Endothelial cell of umbilical vein (primary cell): ENCODE results near the gene SDHA. TPM values are rescaled to one million over a fixed set of nuclear protein-coding genes. Genes with fewer than 3 reads are reported as not detected.
"Not testable (repeated sequence)": the region's sequence is repeated elsewhere in the genome, so short reads cannot be mapped to it uniquely, and the experiment has no call there.

ENCODE experiments used
- Bru-seq: library from RNA; stranded (reverse); fragments of 400-500 nt; gene quantifications from one replicate; lab custom pipeline; 2021; lab: Mats Ljungman, UMichigan
- BruChase-seq, 2 experiments: library from RNA; stranded (reverse); fragments of 400-500 nt; gene quantifications; one replicate each; lab custom pipeline; 2021; lab: Mats Ljungman, UMichigan
- BruUV-seq: library from RNA; stranded (reverse); fragments of 400-500 nt; replicated peaks from 2 replicates; lab custom pipeline; 2021; lab: Mats Ljungman, UMichigan
- CTCF ChIA-PET: fragments of 300-600, 350-600 bp; sonication (Branson Sonifier 250); formaldehyde crosslinking; loops from one replicate; lab custom pipeline; 2021; ENCODE audit warnings: antibody characterized with exemption, inconsistent platforms; lab: Charles Lee
- POLR2A ChIA-PET: fragments of 300-600, 350-600 bp; sonication (Branson Sonifier 250); formaldehyde crosslinking; loops from one replicate; lab custom pipeline; 2021; ENCODE audit warnings: antibody characterized with exemption, inconsistent platforms; lab: Charles Lee
- DNase-seq: peaks from one replicate; pipeline ENCODE4 v3.0.0-alpha.2; 2011; ENCODE audit warnings: low read depth, low spot score
- FAIRE-seq: peaks from 2 replicates; lab custom pipeline; 2011; peaks lifted over from hg19 to GRCh38; lab: Jason Lieb, UNC
- H2AFZ ChIP-seq: 2 replicates; pipeline ENCODE4 v1.6.0; 2012; ENCODE audit warnings: low read depth, low read length, control low read depth, inconsistent platforms
- H3K27ac ChIP-seq: 2 replicates; pipeline ENCODE4 v1.5.1; 2011; ENCODE audit warnings: low read depth, mild to moderate bottlenecking, control low read depth, low read length, moderate library complexity; ENCODE audit not compliant: insufficient read depth
- H3K27me3 ChIP-seq, 2 experiments: 2 replicates each; pipeline versions ENCODE4 v1.6.0 to v1.6.1; 2011; ENCODE audit warnings: low read length in 2 of 2, mixed read lengths in 1 of 2; ENCODE audit not compliant: control insufficient read depth in 2 of 2, insufficient read depth in 2 of 2
- H3K36me3 ChIP-seq, 2 experiments: 2 replicates in 1 of 2; 3 replicates in 1 of 2; pipeline ENCODE4 v1.5.1; 2011; ENCODE audit warnings: low read length in 2 of 2, mild to moderate bottlenecking in 1 of 2, moderate library complexity in 1 of 2; ENCODE audit not compliant: control insufficient read depth in 2 of 2, insufficient read depth in 2 of 2; ENCODE audit errors: extremely low read depth in 1 of 2
- H3K4me1 ChIP-seq: 3 replicates; pipeline ENCODE4 v1.5.1; 2011; ENCODE audit warnings: mild to moderate bottlenecking, low read length; ENCODE audit not compliant: control insufficient read depth, insufficient read depth; ENCODE audit errors: extremely low read depth
- H3K4me2 ChIP-seq: 2 replicates; pipeline ENCODE4 v1.6.1; 2011; ENCODE audit warnings: low read length, control low read depth, mixed read lengths; ENCODE audit not compliant: insufficient read depth
- H3K4me3 ChIP-seq, 3 experiments: fragments of 200-600 bp in 1 of 3; sonication (generic), shearing (Covaris generic) in 1 of 3; replicated peaks in 1 of 3; 2 replicates each; pipeline ENCODE4 v1.5.1; 2011 to 2016; ENCODE audit warnings: control low read depth in 3 of 3, low read length in 3 of 3, mild to moderate bottlenecking in 2 of 3, inconsistent platforms in 1 of 3, low read depth in 1 of 3, moderate library complexity in 1 of 3; ENCODE audit not compliant: insufficient read depth in 1 of 3
- H3K79me2 ChIP-seq: 2 replicates; pipeline ENCODE4 v1.6.0; 2012; ENCODE audit warnings: low read length, inconsistent platforms; ENCODE audit not compliant: control insufficient read depth, insufficient read depth
- H3K9ac ChIP-seq: replicated peaks from 2 replicates; pipeline ENCODE3; 2011; ENCODE audit warnings: low read length, control low read depth; ENCODE audit not compliant: insufficient read depth; ENCODE audit errors: extremely low read depth
- H3K9me1 ChIP-seq: replicated peaks from 3 replicates; pipeline ENCODE4 v1.6.0; 2011; ENCODE audit warnings: mild to moderate bottlenecking, low read length; ENCODE audit not compliant: control insufficient read depth, insufficient read depth; ENCODE audit errors: extremely low read depth
- H3K9me3 ChIP-seq: replicated peaks from 2 replicates; pipeline ENCODE4 v1.5.1; 2012; ENCODE audit warnings: low read length, inconsistent platforms; ENCODE audit not compliant: control insufficient read depth, insufficient read depth
- H4K20me1 ChIP-seq: replicated peaks from 2 replicates; pipeline ENCODE3; 2011; ENCODE audit warnings: mild to moderate bottlenecking, low read length; ENCODE audit not compliant: control insufficient read depth, insufficient read depth; ENCODE audit errors: extremely low read depth
- CTCF ChIP-seq, 2 donors: IDR thresholded peaks; 1 replicate in 1 of 2; 2 replicates in 1 of 2; pipeline ENCODE4 v1.5.1; 2011; ENCODE audit warnings: low read length in 2 of 2, mild to moderate bottlenecking in 2 of 2, moderate library complexity in 2 of 2, control low read depth in 1 of 2, inconsistent platforms in 1 of 2, low read depth in 1 of 2; ENCODE audit not compliant: insufficient read depth in 1 of 2; ENCODE audit errors: extremely low read depth in 1 of 2
- GATA2 ChIP-seq: IDR thresholded peaks from 2 replicates; pipeline ENCODE4 v1.7.0; 2011; ENCODE audit warnings: low read depth, mild to moderate bottlenecking, moderate library complexity, mixed read lengths, low read length; ENCODE audit not compliant: insufficient read length, insufficient read depth
- POLR2A ChIP-seq: IDR thresholded peaks from 2 replicates; pipeline ENCODE4 v1.6.1; 2012; ENCODE audit warnings: low read depth, mild to moderate bottlenecking, control low read depth, low read length
- POLR2AphosphoS5 ChIP-seq: IDR thresholded peaks from 2 replicates; pipeline ENCODE4 v1.6.1; 2012; ENCODE audit warnings: low read depth, mild to moderate bottlenecking, control low read depth, low read length, moderate library complexity; ENCODE audit not compliant: insufficient read depth
- dilution Hi-C: fragments of 300-500 bp; cut with MboI; formaldehyde crosslinking; loops from one replicate; pipeline ENCODE4 v1.15.0; 2019; ENCODE audit warnings: low sequenced_read_pairs; ENCODE audit not compliant: extremely low pct_ligation_motif_present
- intact Hi-C: fragments of 100-400 bp; cut with micrococcal nuclease; formaldehyde crosslinking; loops from one replicate; pipeline ENCODE4 v1.10.0; 2022
- long read RNA-seq: library from polyadenylated mRNA; stranded (forward); transcript quantifications from one replicate; pipeline ENCODE4 v2.0.0, GENCODE V29; 2021
- polyA minus RNA-seq, 3 experiments: library from RNA; depleted of rRNA, polyadenylated mRNA; stranded (reverse); fragments of >200 nt; gene quantifications; 1 replicate in 1 of 3; 2 replicates in 2 of 3; pipeline ENCODE4 v1.2.3, GENCODE V29; 2011
- polyA plus RNA-seq, 4 experiments: library from polyadenylated mRNA; depleted of rRNA in 3 of 4; stranded (reverse) in 3 of 4; unstranded in 1 of 4; fragments of >200 nt; gene quantifications; 2 replicates each; pipeline versions ENCODE4 v1.2.1 to v1.2.3, GENCODE V29; 2011 to 2012; ENCODE audit warnings: missing spikeins in 1 of 4
- total RNA-seq: library from RNA; stranded (reverse); gene quantifications from 2 replicates; pipeline ENCODE4 v1.2.3, GENCODE V29; 2021

The SDHA gene
- total RNA-seq (142 and 153 TPM in 2 replicates), polyA plus RNA-seq (97.0 and 121 TPM in 2 replicates), polyA minus RNA-seq (273 and 275 TPM in 2 replicates), Bru-seq, nascent RNA (percentile 83 among the genes with signal in this experiment), BruChase-seq, experiment 1, labeled RNA remaining after a 6-hour chase (percentile 83 among the genes with signal in this experiment), BruChase-seq, experiment 2, labeled RNA remaining after a 2-hour chase (percentile 79 among the genes with signal in this experiment)
- 87.2 and 103 TPM in 2 replicates for polyA plus RNA-seq (2011; cell fraction: cytosol; rRNA removed)
- polyA plus RNA-seq (2011; cell fraction: nucleus; rRNA removed) = 131 and 141 TPM in 2 replicates
- polyA plus RNA-seq (2012) = 179 and 191 TPM in 2 replicates
- polyA minus RNA-seq (2011; cell fraction: cytosol; rRNA and poly(A)+ RNA removed) = 203 TPM
- polyA minus RNA-seq (2011; cell fraction: nucleus; rRNA and poly(A)+ RNA removed) = 149 and 158 TPM in 2 replicates
- long read RNA-seq, transcript SDHA-204 (13 exons, 2,067 nt) = minor isoform, 11 of 383 reads
- long read RNA-seq, transcript SDHA-201 (15 exons, 2,390 nt) = major isoform, 320 of 383 reads
- long read RNA-seq, partial matches to known transcripts = 24 of 383 reads
- long read RNA-seq, other reads (novel, unspliced or antisense) = 22 of 383 reads

GRCh38 chr5:217494-218456, at the start of gene SDHA, which contains the start of gene CCDC127:
SDHA (plus strand) TSS chr5:218320; CDS start chr5:218356, 36 bp downstream.
CCDC127 (minus strand) TSS chr5:218153; CDS start chr5:216849, 1,304 bp downstream.
- TF ChIP-seq GATA2 = peak; percentile 12
- peak; percentile 65 for TF ChIP-seq POLR2A
- TF ChIP-seq POLR2AphosphoS5 = peak; percentile 70
- peak; percentile 29 to 56 for TF ChIP-seq CTCF (IDR thresholded peaks at IDR 0.05; ENCODE audit: extremely low read depth in 1 of 2, insufficient read depth in 1 of 2, low read depth in 1 of 2, low read length in 2 of 2)
- intact Hi-C loops = loop anchor here (1.0 to 2.0 kb wide), 2 partner anchors 54 to 93 kb away; partner anchors contain the start of gene PDCD6
- Histone ChIP-seq H3K79me2 (peaks cover 63% of the 10 kb centered on the region), H3K4me3 (peak within 1 kb of the TSS; percentile 86 to 95 (median 94)), H3K27ac (peak within 1 kb of the TSS; percentile 70), H2AFZ (peak within 1 kb of the TSS; percentile 79), H3K9ac (peak within 1 kb of the TSS; percentile 79), H3K4me2 (peak within 1 kb of the TSS; percentile 99), H3K4me1 (peaks cover 35% of the 10 kb centered on the region)
- dilution Hi-C loops, H4K20me1 ChIP-seq, H3K9me1 ChIP-seq, H3K9me3 ChIP-seq, H3K36me3 ChIP-seq, H3K27me3 ChIP-seq: not testable (repeated sequence)
- TSS peak; percentile 54 for BruUV-seq
- DNase-seq = peak; percentile 97
- peak; percentile 74 for FAIRE-seq
- POLR2A ChIA-PET = interaction anchor here (1.0 to 1.4 kb wide), 2 partner anchors 29 to 53 kb away, joined by 3 to 4 read pairs; partner anchors contain the start of gene PDCD6
- CTCF ChIA-PET = interaction anchor here (1.0 to 3.5 kb wide), 6 partner anchors 10 to 229 kb away, joined by 3 to 36 read pairs (median 3); no protein-coding TSS in a partner anchor
